Measurements from ENCODE around the gene MAPKAPK5.

- TF ChIP-seq CTCF (IDR thresholded peaks at IDR 0.05) (no peak), POLR2A (IDR thresholded peaks at IDR 0.05) (no peak), POLR2AphosphoS5 (IDR thresholded peaks at IDR 0.05) (no peak)
Measured at GRCh38 chr12:111858778-111859177, 16.8 kb downstream of the MAPKAPK5 start.
